HFF-Myc (cell line): ENCODE data around the gene SHROOM3.
"Not testable (repeated sequence)": the region's sequence is repeated elsewhere in the genome, so short reads cannot be mapped to it uniquely, and the experiment has no call there.

ENCODE experiments used
- DNase-seq: peaks from one replicate; pipeline ENCODE4 v3.0.0-alpha.2; 2011; ENCODE audit warnings: low read depth; ENCODE audit errors: extremely low read depth
- H3K4me3 ChIP-seq: replicated peaks from 2 replicates; pipeline ENCODE4 v1.5.1; 2011; ENCODE audit warnings: low read depth, mild to moderate bottlenecking, control low read depth, low read length
- TF ChIP-seq, protein P1 (sequence below): IDR thresholded peaks from 2 replicates; pipeline ENCODE4 v1.5.1; 2012; ENCODE audit warnings: mild to moderate bottlenecking, low read depth, low read length, control low read depth; ENCODE audit errors: missing control alignments

Gene SHROOM3

DNA sequence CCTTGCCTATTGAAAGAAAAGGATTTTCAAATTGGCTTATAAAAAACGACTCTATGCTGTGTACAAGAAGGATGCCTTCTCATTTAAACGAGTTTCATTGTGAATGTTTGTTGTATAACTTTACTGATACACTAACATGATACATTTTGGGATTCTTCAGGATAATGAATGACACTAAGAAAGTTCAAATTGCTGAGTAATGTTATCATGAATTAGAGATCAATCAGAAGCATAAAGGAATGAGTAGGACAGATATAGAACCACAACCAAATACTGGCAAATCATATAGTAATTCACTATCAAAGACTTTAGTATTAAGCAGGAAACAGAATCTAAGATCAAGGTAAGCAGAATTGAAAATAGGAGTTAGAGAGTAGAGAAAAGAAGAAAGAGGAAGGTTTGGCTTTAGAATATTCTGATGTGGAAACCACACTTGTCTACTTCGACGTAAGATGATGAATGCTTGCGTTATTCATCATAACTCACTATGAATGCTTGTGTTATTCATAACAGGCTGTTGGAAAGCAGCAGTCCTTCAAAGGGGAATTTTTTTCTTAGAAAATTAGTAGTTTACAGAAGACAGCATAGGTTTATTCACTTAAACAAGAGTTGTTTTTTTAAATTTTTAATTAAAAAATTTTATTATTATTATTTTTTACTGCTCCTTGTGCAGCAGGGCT lies 27.4 kb upstream of the SHROOM3 start:
- no peak for DNase-seq
- TF ChIP-seq, protein P1, sequence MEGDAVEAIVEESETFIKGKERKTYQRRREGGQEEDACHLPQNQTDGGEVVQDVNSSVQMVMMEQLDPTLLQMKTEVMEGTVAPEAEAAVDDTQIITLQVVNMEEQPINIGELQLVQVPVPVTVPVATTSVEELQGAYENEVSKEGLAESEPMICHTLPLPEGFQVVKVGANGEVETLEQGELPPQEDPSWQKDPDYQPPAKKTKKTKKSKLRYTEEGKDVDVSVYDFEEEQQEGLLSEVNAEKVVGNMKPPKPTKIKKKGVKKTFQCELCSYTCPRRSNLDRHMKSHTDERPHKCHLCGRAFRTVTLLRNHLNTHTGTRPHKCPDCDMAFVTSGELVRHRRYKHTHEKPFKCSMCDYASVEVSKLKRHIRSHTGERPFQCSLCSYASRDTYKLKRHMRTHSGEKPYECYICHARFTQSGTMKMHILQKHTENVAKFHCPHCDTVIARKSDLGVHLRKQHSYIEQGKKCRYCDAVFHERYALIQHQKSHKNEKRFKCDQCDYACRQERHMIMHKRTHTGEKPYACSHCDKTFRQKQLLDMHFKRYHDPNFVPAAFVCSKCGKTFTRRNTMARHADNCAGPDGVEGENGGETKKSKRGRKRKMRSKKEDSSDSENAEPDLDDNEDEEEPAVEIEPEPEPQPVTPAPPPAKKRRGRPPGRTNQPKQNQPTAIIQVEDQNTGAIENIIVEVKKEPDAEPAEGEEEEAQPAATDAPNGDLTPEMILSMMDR: no peak
- H3K4me3 ChIP-seq: no peak overlapping the region

DNA sequence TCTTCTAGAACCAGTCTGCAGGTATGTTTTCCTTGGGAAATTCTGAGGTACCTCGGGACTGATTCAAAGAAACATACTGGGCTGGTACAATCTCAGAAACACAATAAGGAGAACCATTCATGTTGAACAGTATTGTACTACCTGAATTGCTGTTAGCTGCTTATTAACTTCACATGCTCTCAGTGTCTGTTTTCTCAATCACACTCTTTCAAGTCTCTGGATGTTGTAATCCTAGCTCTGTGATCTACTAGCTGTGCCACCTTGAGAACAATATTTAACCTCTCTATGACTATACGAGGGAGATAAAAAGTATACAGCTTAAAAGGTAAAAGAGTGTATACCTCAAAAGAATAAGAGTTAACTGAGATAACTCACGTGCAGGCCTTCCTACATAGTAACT lies 24.4 kb upstream of the SHROOM3 start:
- no peak overlapping the region for H3K4me3 ChIP-seq
- DNase-seq: no peak

DNA sequence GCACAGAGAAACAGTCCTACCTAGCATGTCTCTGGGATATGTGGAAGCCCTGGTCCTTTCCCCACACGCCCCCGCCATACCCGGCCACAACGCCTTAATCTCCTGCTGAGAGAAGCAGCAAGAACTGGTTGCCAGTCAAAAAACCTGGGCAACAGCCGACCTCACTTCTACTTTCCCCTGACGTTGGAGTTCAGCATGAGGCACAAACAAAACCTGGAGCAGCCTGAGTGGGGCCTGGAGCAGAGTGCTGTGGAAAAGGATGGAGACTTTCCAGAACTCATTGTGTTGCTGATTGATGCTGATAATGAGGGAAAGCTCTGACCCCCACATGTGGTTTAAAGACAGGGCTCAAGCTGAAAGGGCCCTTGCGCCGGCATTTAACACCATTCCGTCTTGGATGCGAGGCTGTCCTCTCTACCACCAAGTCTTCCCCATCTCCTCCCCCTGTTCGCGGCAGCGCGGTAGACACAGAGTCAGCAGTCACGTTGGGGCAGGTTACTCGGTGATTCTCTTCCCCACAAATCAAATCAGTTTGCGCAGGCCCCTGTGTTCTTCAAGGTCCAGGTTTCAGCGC lies 14.8 kb upstream of the SHROOM3 start:
- DNase-seq: no peak
- TF ChIP-seq, protein P1: no peak
- no peak overlapping the region for H3K4me3 ChIP-seq

More for the DNA sequence above, 24.4 kb upstream of the SHROOM3 start:
- TF ChIP-seq, protein P1: no peak

DNA sequence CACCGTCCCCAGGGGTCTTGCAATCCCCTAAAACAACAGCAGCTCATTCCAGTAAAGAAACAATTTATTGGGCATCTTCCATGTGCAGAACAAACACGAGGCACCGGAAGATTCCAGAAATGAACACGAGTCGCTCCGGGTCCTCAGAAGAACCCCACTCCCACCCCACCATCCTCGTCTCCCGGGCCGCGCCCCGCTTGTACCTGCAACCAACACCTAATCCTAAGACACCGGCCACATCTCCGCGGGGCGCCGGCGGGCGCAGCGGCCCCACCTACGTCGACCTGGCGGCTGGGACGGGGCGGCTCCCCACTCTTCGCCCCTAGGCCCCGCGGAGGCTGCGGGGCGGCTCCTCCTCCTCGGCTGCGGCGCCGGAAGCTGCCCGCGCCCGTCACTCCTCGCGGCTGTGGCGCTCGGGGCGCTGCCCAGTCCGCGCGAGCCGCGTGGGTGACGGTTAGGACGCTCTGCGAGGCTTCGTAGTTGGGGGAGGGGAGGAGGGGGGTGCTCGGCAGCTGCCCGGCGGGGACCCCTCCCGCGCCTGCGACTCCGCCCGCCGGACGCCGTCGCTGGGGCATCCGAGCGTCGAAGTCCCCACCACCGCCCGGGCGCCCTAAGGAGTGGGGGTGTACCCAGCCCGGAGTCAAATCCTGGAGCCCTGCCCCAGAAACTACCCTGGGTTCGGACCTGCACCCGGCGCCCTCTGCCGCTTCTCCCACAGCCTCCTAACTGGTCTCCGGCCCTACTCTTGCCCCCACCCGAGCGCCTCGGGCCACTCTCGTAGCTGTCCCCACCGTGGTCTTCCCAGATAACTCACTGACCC lies 14.1 kb upstream of the SHROOM3 start, which contains the start of gene CCDC158:
TSS of gene CCDC158 (minus strand) at position 380 of the 820 bp plus-strand sequence. CDS start 17,934 bp downstream, outside the sequence.
- TF ChIP-seq, protein P1: no peak
- H3K4me3 ChIP-seq: peak within 1 kb of the TSS; percentile 42
- no peak for DNase-seq

DNA sequence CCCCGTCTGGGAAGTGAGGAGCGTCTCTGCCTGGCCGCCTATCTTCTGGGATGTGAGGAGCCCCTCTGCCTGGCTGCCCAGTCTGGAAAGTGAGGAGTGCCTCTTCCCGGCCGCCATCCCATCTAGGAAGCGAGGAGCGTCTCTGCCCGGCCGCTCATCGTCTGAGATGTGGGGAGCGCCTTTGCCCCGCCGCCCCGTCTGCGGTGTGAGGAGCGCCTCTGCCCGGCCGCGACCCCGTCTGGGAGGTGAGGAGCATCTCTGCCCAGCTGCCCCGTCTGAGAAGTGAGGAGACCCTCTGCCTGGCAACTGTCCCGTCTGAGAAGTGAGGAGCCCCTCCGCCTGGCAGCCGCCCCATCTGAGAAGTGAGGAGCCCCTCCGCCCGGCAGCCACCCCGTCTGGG lies 11.9 kb upstream of the SHROOM3 start:
- not testable (repeated sequence) for DNase-seq, H3K4me3 ChIP-seq

DNA sequence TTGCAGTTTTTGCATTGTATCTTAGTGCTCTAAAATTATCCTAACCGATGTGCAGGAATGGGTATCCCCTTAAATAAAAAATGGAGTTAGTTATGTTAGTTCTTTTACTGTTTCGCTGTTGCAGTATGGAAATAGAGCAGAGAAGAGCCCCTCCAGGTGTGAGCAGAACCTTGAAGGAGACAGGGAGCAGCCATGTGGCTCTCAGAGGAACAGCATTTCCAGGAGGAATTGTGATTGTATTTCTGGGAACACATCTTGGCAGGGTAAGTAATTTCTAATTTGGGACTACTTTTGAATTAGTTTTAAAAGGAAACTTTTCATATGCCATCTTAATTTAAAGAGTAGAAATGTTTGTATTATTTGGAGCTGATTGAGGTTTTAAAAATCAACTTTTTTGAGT lies 8.8 kb upstream of the SHROOM3 start:
- no peak overlapping the region for H3K4me3 ChIP-seq
- DNase-seq: no peak
- TF ChIP-seq, protein P1: no peak

DNA sequence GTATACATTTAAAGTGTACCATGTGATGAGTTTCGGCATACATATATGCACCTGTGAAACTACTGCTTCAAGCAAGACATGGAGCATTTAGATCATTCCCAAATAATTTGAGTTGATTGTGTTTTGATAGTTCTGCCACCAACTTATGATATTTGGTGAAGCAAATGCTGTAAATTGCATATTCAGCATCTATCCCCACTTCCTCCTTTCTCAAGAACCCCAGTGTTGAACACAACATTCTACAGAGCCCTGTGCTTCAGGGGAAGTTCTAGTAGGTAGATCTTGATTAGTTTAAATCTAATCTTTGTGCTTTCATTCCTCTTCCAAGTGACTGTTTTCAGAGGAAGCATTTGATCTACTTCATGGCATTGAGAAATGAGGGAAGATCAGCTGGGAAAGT lies 5.4 kb upstream of the SHROOM3 start:
- TF ChIP-seq, protein P1: no peak
- no peak overlapping the region for H3K4me3 ChIP-seq
- DNase-seq: no peak
